OCI-LY7 (cell line): ENCODE measurements around the gene USP25. TPM values are rescaled to one million over a fixed set of nuclear protein-coding genes. Genes with fewer than 3 reads are reported as not detected.
A peak's percentile ranks its signal among the peaks of the same experiment; 100 is the strongest.

ENCODE experiments used
- BruUV-seq: library from RNA; stranded (reverse); fragments of 400-500 nt; replicated peaks from 2 replicates; lab custom pipeline; 2021; lab: Mats Ljungman, UMichigan
- CTCF ChIA-PET: fragments of 300-600 bp; sonication (Branson Sonifier 250); formaldehyde crosslinking; loops from one replicate; lab custom pipeline; 2022; ENCODE audit warnings: antibody characterized with exemption; ENCODE audit not compliant: unreplicated experiment; lab: Charles Lee
- POLR2A ChIA-PET: fragments of 300-600 bp; sonication (Branson Sonifier 250); formaldehyde crosslinking; loops from one replicate; lab custom pipeline; 2022; ENCODE audit warnings: antibody characterized with exemption; lab: Charles Lee
- DNase-seq: peaks from one replicate; pipeline ENCODE4 v3.0.0-alpha.2; 2015; ENCODE audit warnings: low spot score
- H2AFZ ChIP-seq: fragments of 200-600 bp; sonication (generic), shearing (Covaris generic); 2 replicates; pipeline ENCODE4 v1.6.1; 2014; ENCODE audit warnings: mild to moderate bottlenecking, antibody characterized with exemption, low read length, moderate library complexity
- H3K27ac ChIP-seq: fragments of 200-600 bp; sonication (generic); 2 replicates; pipeline ENCODE4 v1.5.1; 2014; ENCODE audit warnings: mixed run types, low read depth, mild to moderate bottlenecking, moderate library complexity, low read length, inconsistent platforms; ENCODE audit not compliant: poor library complexity, severe bottlenecking
- H3K36me3 ChIP-seq: fragments of 200-600 bp; sonication (generic); 2 replicates; pipeline ENCODE4 v1.6.1; 2014; ENCODE audit warnings: mild to moderate bottlenecking, antibody characterized with exemption, low read length, moderate library complexity, mixed read lengths; ENCODE audit not compliant: insufficient read depth
- H3K4me1 ChIP-seq: fragments of 200-600 bp; sonication (generic); 2 replicates; pipeline ENCODE4 v1.5.1; 2014; ENCODE audit warnings: mild to moderate bottlenecking, low read length; ENCODE audit not compliant: insufficient read depth, poor library complexity, severe bottlenecking
- H3K4me2 ChIP-seq: fragments of 200-600 bp; sonication (generic); 2 replicates; pipeline ENCODE4 v1.6.1; 2014; ENCODE audit warnings: mild to moderate bottlenecking, low read length
- H3K4me3 ChIP-seq: fragments of 200-600 bp; sonication (generic); 2 replicates; pipeline ENCODE4 v1.5.1; 2014; ENCODE audit warnings: mild to moderate bottlenecking, low read depth, low read length; ENCODE audit not compliant: poor library complexity, severe bottlenecking
- H3K79me2 ChIP-seq: fragments of 200-600 bp; sonication (generic); 2 replicates; pipeline ENCODE4 v1.6.1; 2016; ENCODE audit warnings: low read depth, mild to moderate bottlenecking, low read length, moderate library complexity, mixed read lengths; ENCODE audit not compliant: insufficient read depth
- H3K9me2 ChIP-seq: fragments of 200-600 bp; sonication (generic); 2 replicates; pipeline ENCODE4 v1.6.1; 2016; ENCODE audit warnings: mild to moderate bottlenecking, low read length, mixed read lengths; ENCODE audit not compliant: insufficient read depth
- H3K9me3 ChIP-seq: fragments of 200-600 bp; sonication (generic); 2 replicates; pipeline ENCODE4 v1.6.1; 2014; ENCODE audit warnings: mild to moderate bottlenecking, mixed run types, low read length, mixed read lengths
- H4K20me1 ChIP-seq: fragments of 200-600 bp; sonication (generic); 2 replicates; pipeline ENCODE4 v1.6.1; 2014; ENCODE audit warnings: mild to moderate bottlenecking, antibody characterized with exemption, low read length, moderate library complexity, mixed read lengths; ENCODE audit not compliant: insufficient read depth
- CTCF ChIP-seq: fragments of 200-600 bp; sonication (generic); conservative IDR thresholded peaks from 2 replicates; pipeline ENCODE4 v1.5.1; 2014; ENCODE audit warnings: mild to moderate bottlenecking, antibody characterized with exemption, low read length, moderate library complexity, mixed read lengths
- EZH2phosphoT487 ChIP-seq: fragments of 200-600 bp; sonication (generic); IDR thresholded peaks from 2 replicates; pipeline ENCODE4 v1.6.1; 2018; ENCODE audit warnings: low read depth, borderline replicate concordance, mild to moderate bottlenecking, mixed run types, antibody characterized with exemption, low read length, moderate library complexity, mixed read lengths
- intact Hi-C: fragments of 100-400 bp; cut with micrococcal nuclease; formaldehyde crosslinking; loops from one replicate; pipeline ENCODE4 v1.10.0; 2022; ENCODE audit not compliant: unreplicated experiment
- total RNA-seq, 2 experiments: library from RNA; depleted of rRNA in 1 of 2; stranded (reverse); fragments of >200 nt in 1 of 2; shearing (Covaris generic) in 1 of 2; gene quantifications; 2 replicates each; pipeline ENCODE4 v1.2.3, GENCODE V29; 2014 to 2022

Gene USP25
- total RNA-seq, 2 experiments from 2014 or later = 25.1 to 28.1 TPM

GRCh38 chr21:15728046-15728445, 1.7 kb upstream of the USP25 start:
- H3K4me3 ChIP-seq = no peak overlapping the region
- no peaks in the 10 kb centered on the region for H4K20me1 ChIP-seq
- H3K36me3 ChIP-seq = no peaks in the 10 kb centered on the region
- H3K4me2 ChIP-seq = no peak overlapping the region
- no peak overlapping the region for H2AFZ ChIP-seq
- ChIA-PET CTCF (no interaction called here), POLR2A (interaction anchor here (0.5 to 1.3 kb wide), 5 partner anchors 9 to 194 kb away, joined by 3 to 7 read pairs (median 3); no protein-coding TSS in a partner anchor)
- no peak for TF ChIP-seq CTCF
- no peak for TF ChIP-seq EZH2phosphoT487
- no peak for DNase-seq
- no peak overlapping the region for H3K27ac ChIP-seq
- H3K4me1 ChIP-seq = peaks cover 11% of the 10 kb centered on the region
- no TSS peak for BruUV-seq
- intact Hi-C loops = loop anchor here (2.0 kb wide), 1 partner anchor 1345 kb away; the partner anchor contains the start of gene HSPA13
- no peaks in the 10 kb centered on the region for H3K9me3 ChIP-seq
- peaks cover 25% of the 10 kb centered on the region for H3K79me2 ChIP-seq
- no peaks in the 10 kb centered on the region for H3K9me2 ChIP-seq

- H3K4me2 ChIP-seq = peak overlapping the region; percentile 80
- POLR2A ChIA-PET = interaction anchor here (1.3 kb wide), 1 partner anchor 35 kb away, joined by 7 read pairs; no protein-coding TSS in a partner anchor
- CTCF ChIA-PET = no interaction called here
- DNase-seq = no peak
- H3K79me2 ChIP-seq = peaks cover 37% of the 10 kb centered on the region
- intact Hi-C loops = loop anchor here (2.0 kb wide), 1 partner anchor 1347 kb away; the partner anchor contains the start of gene HSPA13
- peak overlapping the region; percentile 86 for H3K4me3 ChIP-seq
- no peaks in the 10 kb centered on the region for H3K9me2 ChIP-seq
- no peaks in the 10 kb centered on the region for H3K36me3 ChIP-seq
- H3K27ac ChIP-seq = no peak overlapping the region
- H3K4me1 ChIP-seq = peaks cover 14% of the 10 kb centered on the region
- TF ChIP-seq EZH2phosphoT487 (no peak), CTCF (no peak)
- no peaks in the 10 kb centered on the region for H3K9me3 ChIP-seq
- H4K20me1 ChIP-seq = no peaks in the 10 kb centered on the region
- no TSS peak for BruUV-seq
- H2AFZ ChIP-seq = no peak overlapping the region; the same call in 1 of the 2 replicates
Observed at GRCh38 chr21:15729346-15729673, 472 bp upstream of the USP25 start.
